Measurements from ENCODE around the gene SEMA3C. TPM values are rescaled to one million over a fixed set of nuclear protein-coding genes. Genes with fewer than 3 reads are reported as not detected.
A peak's percentile ranks its signal among the peaks of the same experiment; 100 is the strongest.

SEMA3C gene
- total RNA-seq, 1 donor from 2014 or later, result 148 TPM

GRCh38 chr7:80806663-80807062 lies 112.2 kb downstream of the SEMA3C start:
- Histone ChIP-seq H3K27ac (ENCODE audit: low read depth, low read length) (no peak overlapping the region), H2AFZ (ENCODE audit: low read depth, low read length) (no peak overlapping the region), H3K9me3 (ENCODE audit: insufficient read depth, low read depth, low read length) (no peaks in the 10 kb centered on the region), H3K4me1 (ENCODE audit: insufficient read depth, low read length) (peaks cover 6% of the 10 kb centered on the region), H3K79me2 (ENCODE audit: insufficient read depth, low read length) (no peaks in the 10 kb centered on the region), H3K4me2 (ENCODE audit: low read length) (no peak overlapping the region), H3K36me3 (ENCODE audit: insufficient read depth, low read length) (peaks cover 4% of the 10 kb centered on the region), H3K27me3 (ENCODE audit: insufficient read depth, low read length) (no peaks in the 10 kb centered on the region), H3K4me3 (ENCODE audit: insufficient read depth, low read depth, low read length) (no peak overlapping the region), H3K9ac (ENCODE audit: low read length) (no peak overlapping the region), H4K20me1 (ENCODE audit: insufficient read depth, low read length) (no peaks in the 10 kb centered on the region)
- TF ChIP-seq EZH2 (IDR thresholded peaks at IDR 0.05; ENCODE audit: insufficient read depth, low read length) (no peak), CTCF (IDR thresholded peaks at IDR 0.05; ENCODE audit: insufficient read depth, low read depth, low read length) (no peak)
- Mint-ChIP-seq H3K4me1 (ENCODE audit: low read depth, unreplicated experiment) (peaks cover 16% of the 10 kb centered on the region), H3K27ac (ENCODE audit: unreplicated experiment) (peak overlapping the region; percentile 90), H3K4me3 (ENCODE audit: unreplicated experiment) (no peak overlapping the region), H3K36me3 (ENCODE audit: low read depth, unreplicated experiment) (peaks cover 12% of the 10 kb centered on the region), H3K27me3 (ENCODE audit: low read depth, unreplicated experiment) (no peaks in the 10 kb centered on the region), H3K9me3 (ENCODE audit: unreplicated experiment) (peaks cover 2% of the 10 kb centered on the region)
- FAIRE-seq (no peak), DNase-seq (ENCODE audit: low read depth) (peak; percentile 52)

DNA sequence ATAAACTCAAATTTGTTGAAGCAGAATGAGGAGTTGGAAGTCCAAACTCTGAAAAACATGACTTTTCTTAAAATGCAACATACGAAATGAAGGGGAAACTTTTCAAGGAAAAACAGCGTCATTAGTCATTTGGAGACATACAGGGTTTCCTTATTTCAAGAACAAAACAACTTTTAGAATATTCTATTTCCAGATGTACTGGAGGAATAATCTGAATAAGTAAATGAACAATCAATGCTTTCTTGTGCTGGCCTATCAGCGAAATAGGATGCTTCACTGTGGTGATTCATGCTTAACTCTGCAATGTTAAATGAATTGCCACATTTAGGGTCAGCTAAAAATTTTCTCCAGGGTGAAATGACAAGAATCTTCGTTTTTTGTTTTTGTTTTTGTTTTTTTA lies 114.3 kb downstream of the SEMA3C start:
- Histone ChIP-seq H3K4me2 (ENCODE audit: low read length) (no peak overlapping the region), H3K27ac (ENCODE audit: low read depth, low read length) (no peak overlapping the region), H2AFZ (ENCODE audit: low read depth, low read length) (no peak overlapping the region), H3K9ac (ENCODE audit: low read length) (no peak overlapping the region), H3K4me1 (ENCODE audit: insufficient read depth, low read length) (peaks cover 6% of the 10 kb centered on the region), H3K79me2 (ENCODE audit: insufficient read depth, low read length) (no peaks in the 10 kb centered on the region), H3K27me3 (ENCODE audit: insufficient read depth, low read length) (no peaks in the 10 kb centered on the region), H3K36me3 (ENCODE audit: insufficient read depth, low read length) (peaks cover 6% of the 10 kb centered on the region), H3K4me3 (ENCODE audit: insufficient read depth, low read depth, low read length) (no peak overlapping the region), H4K20me1 (ENCODE audit: insufficient read depth, low read length) (no peaks in the 10 kb centered on the region), H3K9me3 (ENCODE audit: insufficient read depth, low read depth, low read length) (no peaks in the 10 kb centered on the region)
- Mint-ChIP-seq H3K4me1 (ENCODE audit: low read depth, unreplicated experiment) (peaks cover 16% of the 10 kb centered on the region), H3K27me3 (ENCODE audit: low read depth, unreplicated experiment) (no peaks in the 10 kb centered on the region), H3K9me3 (ENCODE audit: unreplicated experiment) (peaks cover under 1% of the 10 kb centered on the region), H3K36me3 (ENCODE audit: low read depth, unreplicated experiment) (peaks cover 7% of the 10 kb centered on the region), H3K4me3 (ENCODE audit: unreplicated experiment) (no peak overlapping the region), H3K27ac (ENCODE audit: unreplicated experiment) (no peak overlapping the region)
- FAIRE-seq (no peak), DNase-seq (ENCODE audit: low read depth) (no peak)
- TF ChIP-seq EZH2 (IDR thresholded peaks at IDR 0.05; ENCODE audit: insufficient read depth, low read length), result no peak
- TF ChIP-seq CTCF (IDR thresholded peaks at IDR 0.05; ENCODE audit: insufficient read depth, low read depth, low read length), result no peak

GRCh38 chr7:80802527-80802926 lies 116.3 kb downstream of the SEMA3C start:
- DNase-seq (ENCODE audit: low read depth) (no peak), FAIRE-seq (no peak)
- peaks cover 1% of the 10 kb centered on the region for H3K36me3 Mint-ChIP-seq (ENCODE audit: low read depth, unreplicated experiment)
- Histone ChIP-seq H3K36me3 (ENCODE audit: insufficient read depth, low read length) (peaks cover 6% of the 10 kb centered on the region), H4K20me1 (ENCODE audit: insufficient read depth, low read length) (no peaks in the 10 kb centered on the region), H3K4me2 (ENCODE audit: low read length) (no peak overlapping the region), H3K79me2 (ENCODE audit: insufficient read depth, low read length) (no peaks in the 10 kb centered on the region), H3K27me3 (ENCODE audit: insufficient read depth, low read length) (no peaks in the 10 kb centered on the region), H3K27ac (ENCODE audit: low read depth, low read length) (no peak overlapping the region), H3K4me1 (ENCODE audit: insufficient read depth, low read length) (peaks cover 6% of the 10 kb centered on the region), H3K9me3 (ENCODE audit: insufficient read depth, low read depth, low read length) (no peaks in the 10 kb centered on the region), H3K4me3 (ENCODE audit: insufficient read depth, low read depth, low read length) (no peak overlapping the region), H3K9ac (ENCODE audit: low read length) (no peak overlapping the region), H2AFZ (ENCODE audit: low read depth, low read length) (no peak overlapping the region)
- H3K9me3 Mint-ChIP-seq (ENCODE audit: unreplicated experiment), result no peaks in the 10 kb centered on the region
- no peak overlapping the region for H3K4me3 Mint-ChIP-seq (ENCODE audit: unreplicated experiment)
- TF ChIP-seq EZH2 (IDR thresholded peaks at IDR 0.05; ENCODE audit: insufficient read depth, low read length) (no peak), CTCF (IDR thresholded peaks at IDR 0.05; ENCODE audit: insufficient read depth, low read depth, low read length) (no peak)
- no peak overlapping the region for H3K27ac Mint-ChIP-seq (ENCODE audit: unreplicated experiment)
- H3K4me1 Mint-ChIP-seq (ENCODE audit: low read depth, unreplicated experiment), result peaks cover 9% of the 10 kb centered on the region
- no peaks in the 10 kb centered on the region for H3K27me3 Mint-ChIP-seq (ENCODE audit: low read depth, unreplicated experiment)
